ENCODE measurements around the gene MYBPHL.
"Not testable (repeated sequence)": the region's sequence is repeated elsewhere in the genome, so short reads cannot be mapped to it uniquely, and the experiment has no call there.

- TF ChIP-seq CTCF, POLR2A (IDR thresholded peaks at IDR 0.05): not testable (repeated sequence)
Observed at GRCh38 chr1:109286762-109287161, 20.0 kb downstream of the MYBPHL start.
